Erythroblast (primary cell): ENCODE measurements around the gene PTPRR.

Experiments
- GATA1 ChIP-seq: IDR thresholded peaks from 2 replicates; pipeline ENCODE4 v1.6.1; 2011; ENCODE audit warnings: low read depth, mild to moderate bottlenecking, control low read depth, low read length, moderate library complexity
- POLR2A ChIP-seq: IDR thresholded peaks from 2 replicates; pipeline ENCODE4 v1.6.1; 2011; ENCODE audit warnings: mild to moderate bottlenecking, low read length

DNA sequence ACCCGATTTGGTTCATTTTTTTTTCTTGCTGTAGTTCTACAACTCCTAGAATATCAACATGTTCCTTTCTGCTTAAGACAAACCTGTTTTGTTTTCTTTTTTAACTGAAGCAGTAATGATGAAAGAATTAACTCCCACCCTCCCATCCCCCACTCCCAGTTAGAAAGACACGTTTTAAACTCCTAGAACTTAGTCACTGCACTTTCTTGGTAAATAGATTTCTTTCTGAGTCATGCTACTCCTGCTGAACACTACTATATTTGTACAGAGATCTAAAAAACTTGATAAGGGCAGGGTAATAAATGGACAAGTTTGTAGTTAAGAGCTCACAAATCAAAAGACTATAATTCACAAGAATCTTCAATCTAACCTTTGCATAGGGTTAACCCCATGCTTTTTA, 164.4 kb downstream of the PTPRR start:
- TF ChIP-seq POLR2A (no peak), GATA1 (no peak)
